HUES64 (cell line): ENCODE measurements around the gene ATP2B2.

Experiments used
- H3K27ac ChIP-seq: 2 replicates; pipeline ENCODE4 v1.7.0; 2013; ENCODE audit warnings: low read depth, low read length, inconsistent platforms
- H3K27me3 ChIP-seq: 2 replicates; pipeline ENCODE4 v1.6.1; 2013; ENCODE audit warnings: mild to moderate bottlenecking, low read length; ENCODE audit not compliant: insufficient read depth
- H3K36me3 ChIP-seq: 2 replicates; pipeline ENCODE4 v1.6.1; 2013; ENCODE audit warnings: mild to moderate bottlenecking, low read length; ENCODE audit not compliant: insufficient read depth
- H3K4me1 ChIP-seq: 2 replicates; pipeline ENCODE4 v1.6.1; 2013; ENCODE audit warnings: mild to moderate bottlenecking, low read length, moderate library complexity; ENCODE audit not compliant: insufficient read depth
- H3K4me3 ChIP-seq: 2 replicates; pipeline ENCODE4 v1.5.1; 2013; ENCODE audit warnings: mild to moderate bottlenecking, low read length, moderate library complexity
- H3K9ac ChIP-seq: 2 replicates; pipeline ENCODE4 v1.6.1; 2013; ENCODE audit warnings: mild to moderate bottlenecking, low read depth, low read length
- H3K9me3 ChIP-seq: 2 replicates; pipeline ENCODE4 v1.6.1; 2013; ENCODE audit warnings: low read depth, low read length; ENCODE audit not compliant: insufficient read depth
- WGBS: fragments of 150-250, 120-280 bp; methylation state at CpG from one replicate; pipeline ENCODE4 v1.1.7; 2013; ENCODE audit warnings: missing lambda C conversion rate; 5-methylcytosine and 5-hydroxymethylcytosine counted together

The ATP2B2 gene

DNA sequence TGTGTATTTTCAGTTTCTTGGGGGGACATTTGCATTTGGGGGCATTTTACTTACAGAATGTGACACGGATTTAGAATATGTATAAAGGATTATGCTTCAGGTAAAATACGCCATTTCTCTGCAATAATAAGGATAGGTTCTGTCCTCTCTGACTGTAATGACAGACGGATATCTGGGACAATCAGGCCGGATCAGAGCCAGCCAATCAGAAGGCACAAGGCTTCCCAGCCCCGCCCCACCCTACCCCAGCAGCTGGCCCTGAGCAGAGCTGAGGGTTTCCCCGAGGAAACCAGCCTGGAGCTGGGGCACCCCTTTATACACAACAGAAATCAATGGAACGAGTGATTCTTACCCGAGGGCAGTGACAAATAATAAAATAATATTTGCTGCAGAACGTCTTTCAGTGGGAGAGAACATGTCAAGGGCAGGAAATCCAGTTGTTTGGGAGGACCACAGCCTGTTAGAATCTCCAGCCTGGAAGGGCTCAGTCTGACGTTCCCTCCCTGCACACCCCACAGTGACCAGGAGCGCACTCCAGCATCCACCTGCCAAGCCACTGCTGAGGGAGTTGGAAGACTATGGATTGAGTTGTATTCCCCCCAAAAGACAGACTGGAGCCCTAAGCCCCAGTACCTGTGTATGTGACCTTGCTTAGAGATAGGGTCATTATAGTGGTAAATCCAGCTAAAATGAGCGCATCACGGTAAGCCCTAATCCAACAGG lies 154.2 kb downstream of the ATP2B2 start:
- WGBS: 76% methylated on average over 12 of the region's 13 CpGs
- Histone ChIP-seq H3K4me1 (no peaks in the 10 kb centered on the region), H3K36me3 (no peaks in the 10 kb centered on the region), H3K27me3 (no peaks in the 10 kb centered on the region), H3K9me3 (no peaks in the 10 kb centered on the region), H3K27ac (no peak overlapping the region), H3K9ac (no peak overlapping the region), H3K4me3 (no peak overlapping the region)

DNA sequence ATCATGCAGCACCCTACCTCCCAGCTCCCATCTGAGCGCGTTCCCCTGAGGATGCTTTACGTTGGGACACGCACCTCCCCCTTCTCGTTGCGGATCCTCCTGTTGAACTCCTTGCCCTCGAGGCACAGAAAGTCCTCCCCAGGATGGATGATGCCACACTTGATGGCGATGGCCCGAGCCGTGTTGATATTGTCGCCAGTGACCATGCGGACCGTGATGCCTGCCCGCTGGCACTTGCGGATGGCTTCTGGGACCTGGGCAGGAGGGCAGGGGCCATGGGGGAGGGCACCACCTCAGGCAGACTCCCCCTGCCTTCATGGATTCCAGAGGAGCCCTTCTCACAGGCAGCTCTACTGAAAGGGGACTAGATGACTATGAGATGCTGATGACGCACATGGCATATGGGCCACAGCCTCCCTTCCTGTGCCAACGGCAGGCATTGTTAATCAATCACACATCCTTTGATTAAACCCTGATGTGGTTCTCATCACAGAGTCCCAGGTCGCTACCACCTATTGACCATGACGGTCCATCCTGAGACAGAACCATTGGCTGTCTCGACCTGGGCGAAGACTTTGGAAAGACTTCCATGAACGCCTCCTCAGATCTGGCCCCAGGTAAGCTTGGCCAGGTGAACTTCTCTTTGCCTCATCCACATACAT lies 154.9 kb downstream of the ATP2B2 start:
- 89% methylated on average over 22 of the region's 22 CpGs for WGBS

DNA sequence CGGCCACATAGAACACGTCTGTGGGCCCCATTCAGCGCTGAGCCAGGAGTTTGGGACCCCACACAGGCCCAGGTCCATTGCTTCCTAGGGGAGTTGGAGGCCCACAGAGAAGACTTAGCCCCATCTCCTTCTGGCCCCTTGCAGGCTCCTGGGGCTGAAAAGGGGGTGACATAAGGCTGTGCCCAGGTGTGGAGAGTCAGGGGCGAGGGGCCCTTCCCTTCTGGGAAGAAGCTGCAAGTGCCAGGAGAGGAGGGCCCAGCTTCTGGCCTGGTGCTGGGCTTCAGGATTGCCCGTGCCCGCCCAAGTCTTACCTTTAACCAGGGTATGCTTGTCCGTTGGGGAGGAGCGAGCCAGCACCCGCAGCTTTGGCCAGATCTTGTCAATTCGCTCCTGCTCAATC lies 155.6 kb downstream of the ATP2B2 start:
- H3K4me3 ChIP-seq: no peak overlapping the region
- 92% methylated on average over 10 of the region's 10 CpGs for WGBS
- no peak overlapping the region for H3K27ac ChIP-seq

More for the DNA sequence above, 154.9 kb downstream of the ATP2B2 start:
- Histone ChIP-seq H3K4me3 (no peak overlapping the region), H3K27ac (no peak overlapping the region), H3K9me3 (no peaks in the 10 kb centered on the region), H3K9ac (no peak overlapping the region), H3K27me3 (no peaks in the 10 kb centered on the region), H3K4me1 (no peaks in the 10 kb centered on the region), H3K36me3 (no peaks in the 10 kb centered on the region)

DNA sequence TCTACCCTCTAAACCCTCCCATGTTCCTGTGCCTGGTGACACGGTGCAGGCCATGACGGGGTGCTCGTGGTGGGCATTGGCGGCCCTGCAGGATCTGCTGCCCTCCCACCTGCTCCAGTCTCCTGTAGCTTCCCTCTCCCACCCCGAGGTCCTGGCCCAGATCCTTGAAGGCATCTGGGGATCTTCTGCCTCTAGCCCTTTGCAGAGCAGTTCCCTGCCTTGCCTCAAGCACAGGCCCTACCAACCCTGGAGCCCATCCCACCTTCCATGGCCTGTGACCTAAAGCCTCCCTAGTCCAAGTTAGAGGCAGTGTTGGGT lies 157.0 kb downstream of the ATP2B2 start:
- no peak overlapping the region for H3K27ac ChIP-seq
- no peak overlapping the region for H3K9ac ChIP-seq
- no peaks in the 10 kb centered on the region for H3K4me1 ChIP-seq

More for the DNA sequence above, 155.6 kb downstream of the ATP2B2 start:
- Histone ChIP-seq H3K36me3 (no peaks in the 10 kb centered on the region), H3K9me3 (no peaks in the 10 kb centered on the region), H3K4me1 (no peaks in the 10 kb centered on the region), H3K9ac (no peak overlapping the region), H3K27me3 (no peaks in the 10 kb centered on the region)

DNA sequence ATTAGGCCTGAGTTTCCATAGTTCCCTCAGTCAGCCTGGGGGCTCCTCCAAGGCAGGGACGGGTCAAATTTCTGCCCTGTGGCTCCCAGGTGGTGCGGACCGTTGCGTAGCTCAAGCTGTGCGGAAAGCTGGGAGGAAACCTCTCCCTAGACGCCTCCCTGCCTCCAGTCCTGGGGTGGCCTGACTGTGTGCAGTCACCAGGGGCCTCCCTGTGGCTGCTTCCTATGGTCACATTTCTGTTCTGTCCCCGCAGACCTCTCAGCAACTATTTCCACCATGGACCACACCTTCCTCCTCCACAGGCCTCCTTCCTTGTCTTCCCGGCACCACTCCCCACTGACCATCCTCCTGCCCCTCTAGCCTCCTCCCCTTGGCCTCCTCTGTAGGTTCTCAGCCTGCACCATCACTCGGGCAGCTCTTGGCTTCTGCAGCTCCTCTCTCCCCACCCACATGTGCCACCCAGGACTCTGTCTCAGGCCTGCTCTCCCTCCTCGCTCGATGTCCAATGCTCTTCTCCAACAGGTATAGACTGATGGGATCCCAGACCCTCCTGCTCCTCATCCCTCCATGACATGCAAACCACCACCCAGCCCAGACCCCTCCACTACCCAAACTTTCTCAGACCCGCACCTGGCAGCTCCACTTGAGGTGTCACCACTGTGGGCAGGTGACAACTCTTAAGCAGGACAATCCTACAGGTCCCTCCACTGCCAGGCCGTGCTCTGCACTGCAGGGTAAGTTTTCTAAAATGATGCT lies 157.6 kb downstream of the ATP2B2 start:
- no peaks in the 10 kb centered on the region for H3K36me3 ChIP-seq
- H3K9ac ChIP-seq: no peak overlapping the region

More for the DNA sequence above, 157.0 kb downstream of the ATP2B2 start:
- no peaks in the 10 kb centered on the region for H3K36me3 ChIP-seq
- 90% methylated on average over 5 of the region's 5 CpGs for WGBS
- no peaks in the 10 kb centered on the region for H3K27me3 ChIP-seq
- no peaks in the 10 kb centered on the region for H3K9me3 ChIP-seq
- no peak overlapping the region for H3K4me3 ChIP-seq

DNA sequence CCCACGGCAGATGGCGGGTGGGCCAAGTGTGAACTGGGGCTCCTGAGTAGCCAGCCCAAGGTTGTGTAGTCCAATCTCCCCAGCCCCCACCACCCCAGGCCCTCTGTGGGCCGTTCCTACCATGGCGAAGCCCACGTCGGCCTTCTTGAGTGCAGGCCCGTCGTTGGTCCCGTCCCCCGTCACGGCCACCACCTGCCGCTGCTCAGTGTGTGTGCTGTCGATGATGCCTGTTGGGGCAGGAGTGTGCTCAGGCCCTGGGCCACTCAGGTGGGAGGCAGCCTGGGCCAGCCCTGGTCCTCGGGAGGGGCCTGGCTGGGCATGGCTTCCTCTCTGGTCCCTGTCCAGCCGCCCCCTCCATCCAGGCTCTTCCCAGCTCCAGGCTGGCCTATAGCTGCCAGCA lies 159.5 kb downstream of the ATP2B2 start:
- no peak overlapping the region for H3K27ac ChIP-seq
- peaks cover 2% of the 10 kb centered on the region; the same call in 1 of the 2 replicates for H3K27me3 ChIP-seq
- WGBS: 93% methylated on average over 15 of the region's 15 CpGs
- no peaks in the 10 kb centered on the region for H3K9me3 ChIP-seq
- H3K4me3 ChIP-seq: no peak overlapping the region
- no peaks in the 10 kb centered on the region for H3K36me3 ChIP-seq
- no peak overlapping the region for H3K9ac ChIP-seq
- H3K4me1 ChIP-seq: no peaks in the 10 kb centered on the region

More for the DNA sequence above, 157.6 kb downstream of the ATP2B2 start:
- Histone ChIP-seq H3K27me3 (no peaks in the 10 kb centered on the region), H3K9me3 (no peaks in the 10 kb centered on the region), H3K27ac (no peak overlapping the region), H3K4me3 (no peak overlapping the region), H3K4me1 (no peaks in the 10 kb centered on the region)
- WGBS: 86% methylated on average over 13 of the region's 13 CpGs

DNA sequence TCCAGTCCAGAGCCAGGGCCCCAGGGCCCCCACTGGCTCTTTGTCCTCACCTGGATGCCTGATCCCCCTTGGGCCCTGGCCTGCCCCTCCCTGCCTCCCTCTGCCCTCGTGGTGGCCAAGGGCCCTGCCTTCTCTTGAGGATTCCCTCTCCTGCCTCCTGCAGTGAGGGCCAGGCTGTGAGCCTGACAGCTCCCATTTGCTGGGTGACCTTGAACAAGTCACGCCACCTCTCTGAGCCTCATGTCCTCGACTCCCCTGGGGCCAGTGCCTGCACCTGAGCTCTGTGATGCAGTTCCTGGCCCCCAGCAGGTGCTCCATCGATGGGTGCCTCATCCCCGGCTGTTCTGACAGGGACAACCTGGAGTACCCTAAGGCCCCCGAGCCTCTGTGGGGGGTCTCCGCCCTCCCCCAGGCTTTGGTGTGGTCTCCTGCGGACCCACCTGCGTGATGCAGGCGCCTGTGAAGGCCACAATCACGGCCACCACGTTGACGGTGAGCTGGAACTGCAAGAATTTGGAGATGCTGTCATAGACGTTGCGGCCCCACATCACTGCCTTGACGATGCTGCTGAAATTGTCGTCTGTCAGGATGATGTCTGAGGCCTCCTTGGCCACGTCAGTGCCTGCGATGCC lies 160.3 kb downstream of the ATP2B2 start:
- Histone ChIP-seq H3K36me3 (no peaks in the 10 kb centered on the region), H3K27ac (no peak overlapping the region), H3K4me3 (no peak overlapping the region), H3K27me3 (peaks cover 2% of the 10 kb centered on the region; the same call in 1 of the 2 replicates), H3K9ac (no peak overlapping the region), H3K4me1 (no peaks in the 10 kb centered on the region), H3K9me3 (no peaks in the 10 kb centered on the region)
- 81% methylated on average over 19 of the region's 19 CpGs for WGBS

DNA sequence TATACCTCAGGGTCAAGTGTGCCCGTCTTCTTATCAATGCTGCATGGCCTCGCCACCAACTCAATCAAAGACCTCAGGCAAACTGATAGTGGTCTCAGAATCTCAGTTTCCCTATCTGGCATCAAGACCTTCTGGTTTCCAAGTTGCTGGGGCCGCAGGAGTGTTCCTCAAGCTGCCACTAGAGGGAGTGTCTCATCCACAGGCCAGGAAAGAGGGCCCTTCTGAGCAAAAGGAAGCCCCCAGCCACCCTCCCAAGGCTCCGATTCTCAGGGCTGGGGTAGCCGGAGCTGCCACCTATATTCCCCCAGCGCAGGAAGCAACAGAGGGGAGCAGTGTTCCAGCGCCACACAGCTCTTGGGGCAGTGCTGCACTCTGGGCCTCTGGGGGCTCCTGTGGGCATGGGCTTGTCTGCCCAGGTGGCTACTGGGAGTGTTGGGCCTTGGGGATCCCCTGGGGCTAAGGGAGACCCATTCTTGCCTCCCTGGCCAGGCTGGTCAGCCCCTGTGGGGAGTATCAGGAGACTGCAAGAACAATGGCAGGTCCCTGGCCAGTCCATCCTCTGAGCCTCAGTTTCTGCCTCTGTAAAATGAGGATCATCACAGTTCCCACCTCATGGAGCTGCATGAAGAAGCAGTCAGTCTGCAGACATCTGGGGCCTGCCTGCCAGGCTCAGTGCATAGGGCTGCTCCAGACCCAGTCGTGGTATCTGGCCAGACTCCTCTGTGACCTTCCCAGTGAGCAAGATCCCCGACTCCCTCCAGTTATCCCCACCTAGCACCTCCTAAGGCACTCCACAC lies 161.0 kb downstream of the ATP2B2 start:
- Histone ChIP-seq H3K36me3 (no peaks in the 10 kb centered on the region), H3K27ac (no peak overlapping the region), H3K9me3 (no peaks in the 10 kb centered on the region), H3K27me3 (peaks cover 2% of the 10 kb centered on the region; the same call in 1 of the 2 replicates), H3K4me1 (no peaks in the 10 kb centered on the region), H3K9ac (no peak overlapping the region), H3K4me3 (no peak overlapping the region)
- 41% methylated on average over 9 of the region's 9 CpGs for WGBS

DNA sequence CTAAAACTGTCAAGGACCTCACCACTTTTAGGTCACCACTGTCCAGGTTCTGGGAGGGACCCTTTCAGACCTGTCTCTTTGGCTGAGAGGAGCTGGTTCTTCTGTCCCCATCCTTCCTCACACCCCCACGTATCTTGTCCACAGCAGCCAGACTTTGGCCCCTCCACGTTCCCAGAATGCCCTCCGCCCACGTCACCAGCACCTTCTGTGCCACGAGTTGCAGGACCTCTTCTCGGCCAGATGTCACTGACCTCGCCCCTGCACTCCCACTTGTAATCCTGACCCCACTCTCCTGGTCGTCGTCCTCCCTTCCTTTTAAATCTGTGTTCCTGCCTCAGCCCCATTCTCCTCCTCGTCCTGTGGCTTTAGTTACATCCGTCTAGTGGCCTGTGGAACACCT lies 161.9 kb downstream of the ATP2B2 start:
- no peak overlapping the region for H3K27ac ChIP-seq
- no peaks in the 10 kb centered on the region for H3K36me3 ChIP-seq
- no peak overlapping the region for H3K9ac ChIP-seq
- peaks cover 7% of the 10 kb centered on the region; the same call in 1 of the 2 replicates for H3K4me1 ChIP-seq
- peaks cover 2% of the 10 kb centered on the region; the same call in 1 of the 2 replicates for H3K27me3 ChIP-seq
- H3K4me3 ChIP-seq: no peak overlapping the region
- 80% methylated on average over 11 of the region's 11 CpGs for WGBS
- no peaks in the 10 kb centered on the region for H3K9me3 ChIP-seq

DNA sequence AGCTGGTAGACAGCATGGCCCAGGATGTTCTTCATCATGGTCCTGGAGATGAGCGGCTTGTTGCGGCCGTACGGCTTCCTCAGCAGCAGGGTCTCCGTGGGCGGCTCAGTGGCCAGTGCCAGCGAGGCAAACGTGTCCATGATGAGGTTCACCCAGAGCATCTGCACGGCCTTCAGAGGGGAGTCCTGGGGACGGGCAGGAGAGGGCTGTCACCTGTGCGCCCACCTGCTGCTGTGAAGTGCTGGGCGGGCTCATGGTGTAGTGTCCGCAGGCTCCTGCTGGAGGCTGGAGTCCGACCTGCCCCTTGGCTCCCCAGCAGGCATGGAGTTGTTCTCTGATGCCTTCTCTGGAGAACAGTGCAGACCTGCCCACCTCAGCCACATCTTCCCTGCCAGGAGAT lies 162.6 kb downstream of the ATP2B2 start:
- Histone ChIP-seq H3K36me3 (no peaks in the 10 kb centered on the region), H3K4me1 (peaks cover 8% of the 10 kb centered on the region; the same call in 1 of the 2 replicates), H3K27me3 (peaks cover 2% of the 10 kb centered on the region; the same call in 1 of the 2 replicates), H3K27ac (no peak overlapping the region), H3K9me3 (no peaks in the 10 kb centered on the region), H3K9ac (no peak overlapping the region), H3K4me3 (no peak overlapping the region)
- 94% methylated on average over 14 of the region's 14 CpGs for WGBS
